HUES48 (cell line): Measurements from ENCODE around the gene PLCB1.

Source experiments
- H3K27ac ChIP-seq: one replicate; pipeline ENCODE4 v1.7.0; 2013; ENCODE audit warnings: low read depth, low read length, inconsistent platforms
- H3K27me3 ChIP-seq: 2 replicates; pipeline ENCODE4 v1.6.1; 2013; ENCODE audit warnings: mild to moderate bottlenecking, low read length; ENCODE audit not compliant: control insufficient read depth, insufficient read depth
- H3K36me3 ChIP-seq: 2 replicates; pipeline ENCODE4 v1.6.1; 2013; ENCODE audit warnings: low read length; ENCODE audit not compliant: control insufficient read depth, insufficient read depth
- H3K4me1 ChIP-seq: 2 replicates; pipeline ENCODE4 v1.6.1; 2013; ENCODE audit warnings: mild to moderate bottlenecking, low read length; ENCODE audit not compliant: control insufficient read depth, insufficient read depth
- H3K4me3 ChIP-seq: 2 replicates; pipeline ENCODE4 v1.5.1; 2013; ENCODE audit warnings: mild to moderate bottlenecking, low read depth, low read length
- H3K9ac ChIP-seq: 2 replicates; pipeline ENCODE4 v1.6.1; 2013; ENCODE audit warnings: mild to moderate bottlenecking, low read depth, low read length, moderate library complexity
- H3K9me3 ChIP-seq: 2 replicates; pipeline ENCODE4 v1.6.1; 2013; ENCODE audit warnings: low read length; ENCODE audit not compliant: control insufficient read depth, insufficient read depth

PLCB1 gene

DNA sequence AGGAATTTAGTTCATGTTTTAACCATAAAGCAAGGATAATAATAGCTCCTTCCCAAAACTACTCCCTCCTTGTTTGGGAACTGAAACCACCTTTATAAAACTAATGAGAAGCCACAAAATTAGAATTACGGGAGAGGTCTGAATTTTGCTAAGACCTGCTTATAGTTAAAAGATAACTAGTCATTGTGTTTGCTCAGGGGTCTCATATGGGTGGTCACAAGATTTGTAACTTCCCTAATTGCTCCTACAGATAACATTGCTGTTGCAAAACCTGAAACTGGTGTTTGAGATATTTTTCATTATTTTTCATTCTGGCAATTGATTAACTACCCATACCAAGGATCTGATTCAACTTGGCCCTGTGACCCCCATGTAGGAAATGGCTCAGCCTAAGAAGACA, 782.4 kb downstream of the PLCB1 start:
- Histone ChIP-seq H3K4me3 (no peak overlapping the region), H3K9ac (no peak overlapping the region), H3K9me3 (no peaks in the 10 kb centered on the region), H3K27ac (no peak overlapping the region), H3K27me3 (no peaks in the 10 kb centered on the region), H3K4me1 (peaks cover 23% of the 10 kb centered on the region), H3K36me3 (no peaks in the 10 kb centered on the region)

GRCh38 chr20:8917084-8917483, 785.0 kb downstream of the PLCB1 start:
- Histone ChIP-seq H3K27ac (no peak overlapping the region), H3K9me3 (peaks cover 3% of the 10 kb centered on the region; the same call in 1 of the 2 replicates), H3K27me3 (no peaks in the 10 kb centered on the region), H3K36me3 (no peaks in the 10 kb centered on the region), H3K9ac (no peak overlapping the region), H3K4me3 (no peak overlapping the region), H3K4me1 (peaks cover 23% of the 10 kb centered on the region)

GRCh38 chr20:8918145-8918544, 786.1 kb downstream of the PLCB1 start:
- Histone ChIP-seq H3K27ac (peak overlapping the region; percentile 37), H3K36me3 (no peaks in the 10 kb centered on the region), H3K27me3 (no peaks in the 10 kb centered on the region), H3K9ac (no peak overlapping the region), H3K9me3 (peaks cover 3% of the 10 kb centered on the region; the same call in 1 of the 2 replicates), H3K4me3 (no peak overlapping the region), H3K4me1 (peaks cover 22% of the 10 kb centered on the region)

- H3K27ac ChIP-seq = no peak overlapping the region
- no peaks in the 10 kb centered on the region for H3K27me3 ChIP-seq
- H3K4me3 ChIP-seq = no peak overlapping the region
- H3K9me3 ChIP-seq = peaks cover 3% of the 10 kb centered on the region; the same call in 1 of the 2 replicates
- no peaks in the 10 kb centered on the region for H3K4me1 ChIP-seq
- H3K9ac ChIP-seq = no peak overlapping the region
- no peaks in the 10 kb centered on the region for H3K36me3 ChIP-seq
Observed at GRCh38 chr20:8924539-8924938, 792.5 kb downstream of the PLCB1 start.

DNA sequence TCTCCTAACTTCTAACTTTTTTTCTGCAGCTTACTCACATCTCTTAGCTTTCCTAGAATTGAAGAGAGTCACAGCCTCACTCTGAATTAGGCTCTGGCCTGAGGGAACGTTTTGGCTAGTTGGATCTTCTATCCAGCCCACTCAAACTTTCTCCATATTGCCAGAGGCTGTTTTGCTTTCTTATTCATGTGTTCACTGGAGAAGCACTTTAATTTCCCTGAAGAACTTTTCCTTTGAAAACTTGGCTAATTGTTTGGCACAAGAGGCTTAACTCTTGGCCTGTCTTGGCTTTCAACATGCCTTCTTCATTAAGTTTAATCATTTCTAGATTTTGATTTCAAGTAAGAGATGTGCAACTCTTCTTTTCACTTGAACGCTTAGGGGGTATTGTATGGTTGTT, 798.7 kb downstream of the PLCB1 start:
- H3K4me1 ChIP-seq = 0 out of 2 replicates have a peak, but pooled peaks cover 7% of the 10 kb centered on the region
- no peak overlapping the region for H3K27ac ChIP-seq
- no peaks in the 10 kb centered on the region for H3K27me3 ChIP-seq
- H3K9ac ChIP-seq = no peak overlapping the region
- H3K9me3 ChIP-seq = no peaks in the 10 kb centered on the region
- H3K4me3 ChIP-seq = no peak overlapping the region
- H3K36me3 ChIP-seq = no peaks in the 10 kb centered on the region

GRCh38 chr20:8932192-8933165, 800.4 kb downstream of the PLCB1 start:
- H3K4me1 ChIP-seq = 0 out of 2 replicates have a peak, but pooled peaks cover 7% of the 10 kb centered on the region
- H3K27ac ChIP-seq = no peak overlapping the region
- H3K36me3 ChIP-seq = no peaks in the 10 kb centered on the region
- H3K4me3 ChIP-seq = no peak overlapping the region
- H3K27me3 ChIP-seq = no peaks in the 10 kb centered on the region
- no peak overlapping the region for H3K9ac ChIP-seq
- H3K9me3 ChIP-seq = no peaks in the 10 kb centered on the region

DNA sequence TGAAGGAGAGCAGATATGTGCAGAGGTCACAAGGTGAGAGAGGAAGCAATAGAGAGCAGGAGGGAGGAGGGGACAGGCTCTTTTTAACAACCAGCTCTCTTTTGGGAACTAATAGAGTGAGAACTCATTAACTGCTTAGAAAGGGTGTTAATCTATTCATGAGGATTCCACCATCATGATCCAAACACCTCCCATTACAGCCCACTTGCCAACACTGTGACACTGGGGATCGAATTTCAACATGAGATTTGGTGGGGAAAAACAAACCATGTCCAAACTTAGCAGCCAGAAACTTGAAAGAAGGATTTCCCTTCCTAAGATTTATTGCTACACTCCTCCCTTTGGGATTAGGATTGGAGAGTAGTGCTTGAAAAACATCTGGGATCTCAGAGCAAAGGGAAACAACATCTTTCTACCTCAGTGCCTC, 801.3 kb downstream of the PLCB1 start:
- H3K4me3 ChIP-seq = no peak overlapping the region
- H3K9me3 ChIP-seq = no peaks in the 10 kb centered on the region
- 0 out of 2 replicates have a peak, but pooled peaks cover 7% of the 10 kb centered on the region for H3K4me1 ChIP-seq
- H3K27me3 ChIP-seq = no peaks in the 10 kb centered on the region
- no peak overlapping the region for H3K27ac ChIP-seq
- no peaks in the 10 kb centered on the region for H3K36me3 ChIP-seq
- H3K9ac ChIP-seq = no peak overlapping the region

- Histone ChIP-seq H3K9me3 (no peaks in the 10 kb centered on the region), H3K4me3 (no peak overlapping the region), H3K4me1 (0 out of 2 replicates have a peak, but pooled peaks cover 7% of the 10 kb centered on the region), H3K9ac (no peak overlapping the region), H3K36me3 (no peaks in the 10 kb centered on the region), H3K27me3 (no peaks in the 10 kb centered on the region), H3K27ac (no peak overlapping the region)
Observed at GRCh38 chr20:8934362-8934761, 802.3 kb downstream of the PLCB1 start.
